DOHH2 (cell line): ENCODE results near the gene MGAT5.

Experiments
- H3F3A ChIP-seq: fragments of 200-600 bp; sonication (generic), shearing (Covaris generic); 2 replicates; pipeline ENCODE4 v1.6.0; 2016; ENCODE audit warnings: antibody characterized with exemption, mild to moderate bottlenecking; ENCODE audit not compliant: control insufficient read depth, insufficient read depth
- H3K27ac ChIP-seq: fragments of 200-600 bp; sonication (generic); 2 replicates; pipeline ENCODE4 v1.5.1; 2014; ENCODE audit warnings: low read depth, mild to moderate bottlenecking, low read length, moderate library complexity
- H3K27me3 ChIP-seq: fragments of 200-600 bp; sonication (generic); 2 replicates; pipeline ENCODE4 v1.6.1; 2014; ENCODE audit warnings: mild to moderate bottlenecking, low read length, mixed read lengths; ENCODE audit not compliant: control insufficient read depth
- H3K36me3 ChIP-seq: fragments of 200-600 bp; sonication (generic); 2 replicates; pipeline ENCODE4 v1.6.1; 2014; ENCODE audit warnings: mild to moderate bottlenecking, low read length, moderate library complexity, mixed read lengths; ENCODE audit not compliant: control insufficient read depth
- H3K4me1 ChIP-seq: fragments of 200-600 bp; sonication (generic); 2 replicates; pipeline ENCODE4 v1.6.1; 2014; ENCODE audit warnings: mild to moderate bottlenecking, low read length, mixed read lengths; ENCODE audit not compliant: control insufficient read depth
- H3K4me2 ChIP-seq: fragments of 200-600 bp; sonication (generic); 2 replicates; pipeline ENCODE4 v1.6.0; 2014; ENCODE audit warnings: mild to moderate bottlenecking, low read length, moderate library complexity
- H3K4me3 ChIP-seq: fragments of 200-600 bp; sonication (generic); 2 replicates; pipeline ENCODE4 v1.5.1; 2014; ENCODE audit warnings: mild to moderate bottlenecking, low read length, mixed read lengths
- H3K79me2 ChIP-seq: fragments of 200-600 bp; sonication (generic); 2 replicates; pipeline ENCODE4 v1.6.1; 2014; ENCODE audit warnings: mild to moderate bottlenecking, low read length, mixed read lengths; ENCODE audit not compliant: control insufficient read depth
- H3K9me2 ChIP-seq: fragments of 200-600 bp; sonication (generic); replicated peaks from 2 replicates; pipeline ENCODE4 v1.6.1; 2014; ENCODE audit warnings: mild to moderate bottlenecking, low read length, mixed read lengths; ENCODE audit not compliant: control insufficient read depth
- H3K9me3 ChIP-seq: fragments of 200-600 bp; sonication (generic); 2 replicates; pipeline ENCODE4 v1.6.1; 2014; ENCODE audit warnings: antibody characterized with exemption, low read length, mixed read lengths; ENCODE audit not compliant: control insufficient read depth, insufficient read depth
- H4K20me1 ChIP-seq: fragments of 200-600 bp; sonication (generic); 2 replicates; pipeline ENCODE4 v1.6.0; 2014; ENCODE audit warnings: low read depth, mild to moderate bottlenecking, antibody characterized with exemption, low read length, moderate library complexity; ENCODE audit not compliant: control insufficient read depth, insufficient read depth
- EZH2phosphoT487 ChIP-seq: fragments of 200-600 bp; sonication (generic); IDR thresholded peaks from 2 replicates; pipeline ENCODE4 v1.6.1; 2017; ENCODE audit warnings: borderline replicate concordance, mild to moderate bottlenecking, antibody characterized with exemption, low read length, moderate library complexity, mixed read lengths
- TF ChIP-seq, protein P1 (sequence below): fragments of 200-600 bp; sonication (generic); IDR thresholded peaks from one replicate; pipeline ENCODE4 v1.5.1; 2014; ENCODE audit warnings: antibody characterized with exemption, mild to moderate bottlenecking, low read depth, low read length; ENCODE audit not compliant: poor library complexity, severe bottlenecking

The MGAT5 gene

GRCh38 chr2:134327367-134327766, 73.5 kb downstream of the MGAT5 start:
- Histone ChIP-seq H3F3A (no peaks in the 10 kb centered on the region), H3K27me3 (no peaks in the 10 kb centered on the region), H3K36me3 (peaks cover 53% of the 10 kb centered on the region), H3K9me2 (no peaks in the 10 kb centered on the region), H3K4me3 (no peak overlapping the region), H3K9me3 (peaks cover 13% of the 10 kb centered on the region), H3K4me2 (no peak overlapping the region), H3K4me1 (peaks cover 26% of the 10 kb centered on the region), H3K27ac (no peak overlapping the region), H3K79me2 (peaks cover 8% of the 10 kb centered on the region), H4K20me1 (no peaks in the 10 kb centered on the region)
- TF ChIP-seq, protein P1, sequence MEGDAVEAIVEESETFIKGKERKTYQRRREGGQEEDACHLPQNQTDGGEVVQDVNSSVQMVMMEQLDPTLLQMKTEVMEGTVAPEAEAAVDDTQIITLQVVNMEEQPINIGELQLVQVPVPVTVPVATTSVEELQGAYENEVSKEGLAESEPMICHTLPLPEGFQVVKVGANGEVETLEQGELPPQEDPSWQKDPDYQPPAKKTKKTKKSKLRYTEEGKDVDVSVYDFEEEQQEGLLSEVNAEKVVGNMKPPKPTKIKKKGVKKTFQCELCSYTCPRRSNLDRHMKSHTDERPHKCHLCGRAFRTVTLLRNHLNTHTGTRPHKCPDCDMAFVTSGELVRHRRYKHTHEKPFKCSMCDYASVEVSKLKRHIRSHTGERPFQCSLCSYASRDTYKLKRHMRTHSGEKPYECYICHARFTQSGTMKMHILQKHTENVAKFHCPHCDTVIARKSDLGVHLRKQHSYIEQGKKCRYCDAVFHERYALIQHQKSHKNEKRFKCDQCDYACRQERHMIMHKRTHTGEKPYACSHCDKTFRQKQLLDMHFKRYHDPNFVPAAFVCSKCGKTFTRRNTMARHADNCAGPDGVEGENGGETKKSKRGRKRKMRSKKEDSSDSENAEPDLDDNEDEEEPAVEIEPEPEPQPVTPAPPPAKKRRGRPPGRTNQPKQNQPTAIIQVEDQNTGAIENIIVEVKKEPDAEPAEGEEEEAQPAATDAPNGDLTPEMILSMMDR = no peak
- TF ChIP-seq EZH2phosphoT487 = no peak

- Histone ChIP-seq H3K4me2 (no peak overlapping the region), H3K79me2 (peaks cover 8% of the 10 kb centered on the region), H3K4me1 (no peaks in the 10 kb centered on the region), H4K20me1 (no peaks in the 10 kb centered on the region), H3K4me3 (no peak overlapping the region), H3K36me3 (peaks cover 47% of the 10 kb centered on the region), H3K9me3 (peaks cover 13% of the 10 kb centered on the region), H3K27me3 (no peaks in the 10 kb centered on the region), H3K27ac (no peak overlapping the region), H3K9me2 (no peaks in the 10 kb centered on the region), H3F3A (no peaks in the 10 kb centered on the region)
- TF ChIP-seq, protein P1 = no peak
- no peak for TF ChIP-seq EZH2phosphoT487
Measured at GRCh38 chr2:134331081-134331480, 77.2 kb downstream of the MGAT5 start.

DNA sequence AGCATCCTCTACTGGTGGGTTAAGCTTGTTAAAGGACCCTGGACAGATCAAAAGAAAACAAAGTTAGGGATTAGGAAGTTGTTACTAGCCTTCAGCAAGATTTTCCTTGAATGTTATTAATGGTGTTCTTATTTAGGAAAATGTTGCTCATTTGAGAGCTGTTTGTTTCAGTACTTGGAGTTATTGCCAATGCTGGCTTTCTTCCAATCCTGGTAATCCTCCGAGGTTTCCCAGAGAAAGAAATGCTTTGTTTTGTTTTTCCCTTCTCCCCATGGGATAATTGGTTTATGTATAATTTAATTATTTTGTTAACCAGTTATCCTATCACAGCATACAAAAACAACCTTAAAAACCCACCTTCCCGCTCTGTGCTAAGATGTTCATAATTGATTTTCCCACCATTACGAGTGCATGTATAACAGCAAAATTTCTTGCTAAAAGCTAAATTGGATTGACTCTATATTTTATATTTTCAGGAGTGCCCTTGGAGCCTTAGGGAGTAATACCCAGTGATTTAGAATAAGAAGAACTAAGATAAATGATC, 79.8 kb downstream of the MGAT5 start:
- Histone ChIP-seq H3K4me2 (no peak overlapping the region), H3K9me3 (peaks cover 13% of the 10 kb centered on the region), H3K27me3 (no peaks in the 10 kb centered on the region), H3K36me3 (peaks cover 53% of the 10 kb centered on the region), H3K79me2 (no peaks in the 10 kb centered on the region; the same call in 1 of the 2 replicates), H3F3A (no peaks in the 10 kb centered on the region), H3K9me2 (no peaks in the 10 kb centered on the region), H3K27ac (no peak overlapping the region), H3K4me1 (no peaks in the 10 kb centered on the region), H3K4me3 (no peak overlapping the region), H4K20me1 (no peaks in the 10 kb centered on the region)
- TF ChIP-seq, protein P1 = no peak
- TF ChIP-seq EZH2phosphoT487 = no peak
